Measurements from ENCODE around the gene CCDC40. TPM values are rescaled to one million over a fixed set of nuclear protein-coding genes. Genes with fewer than 3 reads are reported as not detected.
A peak's percentile ranks its signal among the peaks of the same experiment; 100 is the strongest.

The CCDC40 gene
- total and polyA plus RNA-seq, 2 experiments from 2014 or later, result 2.4 to 3.0 TPM

GRCh38 chr17:80097844-80098691, 61.6 kb downstream of the CCDC40 start:
- no peak overlapping the region for H3K27ac ChIP-seq
- WGBS, 2 experiments (ENCODE audit: low coverage in 1 of 2, low lambda C conversion rate in 2 of 2, missing lambda C conversion rate in 2 of 2), result 87% methylated on average over 23 of the region's 23 CpGs
- no peak overlapping the region for H3K9ac ChIP-seq
- no peaks in the 10 kb centered on the region for H3K9me2 ChIP-seq (ENCODE audit: insufficient read depth)
- TF ChIP-seq EZH2phosphoT487 (IDR thresholded peaks at IDR 0.05; ENCODE audit: insufficient read depth, low read depth) (no peak), EZH2 (IDR thresholded peaks at IDR 0.05; ENCODE audit: insufficient read depth, poor library complexity, severe bottlenecking) (no peak)
- DNase-seq, result no peak
- H3K27me3 ChIP-seq (replicated peaks; ENCODE audit: insufficient read depth), result no peaks in the 10 kb centered on the region
- in situ Hi-C loops (cut with MboI), result no loop called here
- no peaks in the 10 kb centered on the region for H3K79me2 ChIP-seq (ENCODE audit: insufficient read depth)
- peaks cover 5% of the 10 kb centered on the region for H3K4me1 ChIP-seq (ENCODE audit: insufficient read depth)
- H3K9me3 ChIP-seq (ENCODE audit: low read depth), result no peaks in the 10 kb centered on the region
- no peaks in the 10 kb centered on the region for H3K36me3 ChIP-seq (ENCODE audit: low read depth)
- H3K4me2 ChIP-seq (ENCODE audit: unreplicated experiment), result no peak overlapping the region
- H2AFZ ChIP-seq, result no peak overlapping the region
- H3K4me3 ChIP-seq, result no peak overlapping the region
- H4K20me1 ChIP-seq (ENCODE audit: insufficient read depth), result no peaks in the 10 kb centered on the region
- no peaks in the 10 kb centered on the region for H3F3A ChIP-seq (ENCODE audit: insufficient read depth)

- no peaks in the 10 kb centered on the region for H3F3A ChIP-seq (ENCODE audit: insufficient read depth)
- no peak overlapping the region for H3K4me3 ChIP-seq
- in situ Hi-C loops (cut with MboI), result no loop called here
- H3K27me3 ChIP-seq (replicated peaks; ENCODE audit: insufficient read depth), result no peaks in the 10 kb centered on the region
- no peaks in the 10 kb centered on the region for H3K79me2 ChIP-seq (ENCODE audit: insufficient read depth)
- no peak overlapping the region for H3K4me2 ChIP-seq (ENCODE audit: unreplicated experiment)
- H3K9ac ChIP-seq, result no peak overlapping the region
- H2AFZ ChIP-seq, result no peak overlapping the region
- H3K36me3 ChIP-seq (ENCODE audit: low read depth), result no peaks in the 10 kb centered on the region
- no peak for DNase-seq
- no peak overlapping the region for H3K27ac ChIP-seq
- no peaks in the 10 kb centered on the region for H3K9me2 ChIP-seq (ENCODE audit: insufficient read depth)
- no peaks in the 10 kb centered on the region for H4K20me1 ChIP-seq (ENCODE audit: insufficient read depth)
- H3K4me1 ChIP-seq (ENCODE audit: insufficient read depth), result peaks cover 5% of the 10 kb centered on the region
- WGBS, 2 experiments (ENCODE audit: low coverage in 1 of 2, low lambda C conversion rate in 2 of 2, missing lambda C conversion rate in 2 of 2), result 88 to 92% methylated on average over 27 of the region's 27 CpGs
- TF ChIP-seq EZH2phosphoT487 (IDR thresholded peaks at IDR 0.05; ENCODE audit: insufficient read depth, low read depth), result no peak
- TF ChIP-seq EZH2 (IDR thresholded peaks at IDR 0.05; ENCODE audit: insufficient read depth, poor library complexity, severe bottlenecking), result no peak
- H3K9me3 ChIP-seq (ENCODE audit: low read depth), result no peaks in the 10 kb centered on the region
These were observed 63.0 kb downstream of the CCDC40 start for GRCh38 chr17:80099291-80100034.

- no peaks in the 10 kb centered on the region for H3F3A ChIP-seq (ENCODE audit: insufficient read depth)
- H3K79me2 ChIP-seq (ENCODE audit: insufficient read depth), result no peaks in the 10 kb centered on the region
- no peaks in the 10 kb centered on the region for H3K9me3 ChIP-seq (ENCODE audit: low read depth)
- no peaks in the 10 kb centered on the region for H3K9me2 ChIP-seq (ENCODE audit: insufficient read depth)
- peaks cover 5% of the 10 kb centered on the region for H3K4me1 ChIP-seq (ENCODE audit: insufficient read depth)
- in situ Hi-C loops (cut with MboI), result no loop called here
- no peak overlapping the region for H2AFZ ChIP-seq
- H4K20me1 ChIP-seq (ENCODE audit: insufficient read depth), result no peaks in the 10 kb centered on the region
- no peak for DNase-seq
- no peaks in the 10 kb centered on the region for H3K36me3 ChIP-seq (ENCODE audit: low read depth)
- no peak overlapping the region for H3K4me2 ChIP-seq (ENCODE audit: unreplicated experiment)
- H3K9ac ChIP-seq, result no peak overlapping the region
- no peaks in the 10 kb centered on the region for H3K27me3 ChIP-seq (replicated peaks; ENCODE audit: insufficient read depth)
- H3K4me3 ChIP-seq, result no peak overlapping the region
- TF ChIP-seq EZH2 (IDR thresholded peaks at IDR 0.05; ENCODE audit: insufficient read depth, poor library complexity, severe bottlenecking), result no peak
- no peak for TF ChIP-seq EZH2phosphoT487 (IDR thresholded peaks at IDR 0.05; ENCODE audit: insufficient read depth, low read depth)
- WGBS, 2 experiments (ENCODE audit: low coverage in 1 of 2, low lambda C conversion rate in 2 of 2, missing lambda C conversion rate in 2 of 2), result 95 to 97% methylated on average over 4 of the region's 4 CpGs
- no peak overlapping the region for H3K27ac ChIP-seq
These were observed 63.5 kb downstream of the CCDC40 start for GRCh38 chr17:80100035-80100323.

- Histone ChIP-seq H3K4me1 (ENCODE audit: insufficient read depth) (peaks cover 5% of the 10 kb centered on the region), H3K27me3 (replicated peaks; ENCODE audit: insufficient read depth) (no peaks in the 10 kb centered on the region), H3K27ac (peak within 1 kb of the TSS; percentile 44), H2AFZ (peak within 1 kb of the TSS; percentile 97), H3K9ac (peak within 1 kb of the TSS; percentile 87), H3K4me2 (ENCODE audit: unreplicated experiment) (peak within 1 kb of the TSS; percentile 89), H3K9me2 (ENCODE audit: insufficient read depth) (no peaks in the 10 kb centered on the region), H3K4me3 (peak within 1 kb of the TSS; percentile 87), H3K36me3 (ENCODE audit: low read depth) (no peaks in the 10 kb centered on the region), H3F3A (ENCODE audit: insufficient read depth) (no peaks in the 10 kb centered on the region), H4K20me1 (ENCODE audit: insufficient read depth) (no peaks in the 10 kb centered on the region), H3K79me2 (ENCODE audit: insufficient read depth) (no peaks in the 10 kb centered on the region), H3K9me3 (ENCODE audit: low read depth) (no peaks in the 10 kb centered on the region)
- DNase-seq, result peak; percentile 93
- no peak for TF ChIP-seq EZH2 (IDR thresholded peaks at IDR 0.05; ENCODE audit: insufficient read depth, poor library complexity, severe bottlenecking)
- TF ChIP-seq EZH2phosphoT487 (IDR thresholded peaks at IDR 0.05; ENCODE audit: insufficient read depth, low read depth), result no peak
- WGBS, 2 experiments (ENCODE audit: low coverage in 1 of 2, low lambda C conversion rate in 2 of 2, missing lambda C conversion rate in 2 of 2), result 0 to 1% methylated on average over 82 to 86 of the region's 114 CpGs
- in situ Hi-C loops (cut with MboI), result no loop called here
These were observed 64.8 kb downstream of the CCDC40 start, which contains the start of gene GAA for GRCh38 chr17:80101011-80101945. Gene GAA, plus strand, starts transcription at chr17:80101581. Its CDS starts 3,006 bp downstream, at chr17:80104587.

Data from GM23248 (cell line).